ENCODE data around the gene MRFAP1. TPM values are rescaled to one million over a fixed set of nuclear protein-coding genes. Genes with fewer than 3 reads are reported as not detected.

The MRFAP1 gene
- total and polyA plus RNA-seq, 2 of the 4 experiments (the other 2 are of a cell fraction) = 65.4 to 268 TPM

DNA sequence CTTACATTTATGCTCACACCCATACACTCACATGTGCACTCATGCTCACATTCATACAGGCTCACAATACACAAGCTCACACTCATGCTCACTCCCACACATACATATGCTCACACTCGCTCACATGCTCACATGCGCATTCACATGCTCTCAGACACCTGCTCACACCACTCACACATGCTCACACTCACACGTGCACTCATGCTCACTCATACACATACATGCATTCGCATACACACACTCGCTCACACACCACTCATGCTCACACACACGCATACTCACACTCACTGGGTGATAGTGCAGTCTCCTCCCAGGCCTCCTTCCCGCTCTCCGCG, 24.8 kb downstream of the MRFAP1 start:
- Histone ChIP-seq H3K9ac (ENCODE audit: low read depth, low read length) (no peak overlapping the region), H3K4me3 (ENCODE audit: insufficient read depth, low read depth, low read length) (no peak overlapping the region), H2BK15ac (ENCODE audit: low read depth, low read length) (no peak overlapping the region), H2AFZ (replicated peaks; ENCODE audit: low read length, poor library complexity) (peak overlapping the region; percentile 46), H3K36me3 (ENCODE audit: control insufficient read depth, insufficient read depth, low read length) (no peaks in the 10 kb centered on the region), H4K91ac (ENCODE audit: insufficient read depth, low read depth, low read length) (no peak overlapping the region), H3K14ac (replicated peaks; ENCODE audit: low read depth, low read length) (no peak overlapping the region), H3K4ac (ENCODE audit: low read depth, low read length) (no peak overlapping the region), H3K23ac (ENCODE audit: low read depth, low read length) (no peak overlapping the region), H2BK20ac (ENCODE audit: low read depth, low read length) (no peak overlapping the region), H3K18ac (ENCODE audit: low read depth, low read length) (no peak overlapping the region), H3K56ac (ENCODE audit: extremely low read depth, insufficient read depth, low read length) (no peak overlapping the region), H3K9me3 (ENCODE audit: control insufficient read depth, insufficient read depth, low read length) (no peaks in the 10 kb centered on the region), H4K5ac (ENCODE audit: low read depth, low read length) (no peak overlapping the region), H4K20me1 (ENCODE audit: insufficient read depth, low read length) (0 out of 2 replicates have a peak, but pooled peaks cover 2% of the 10 kb centered on the region), H3K4me1 (ENCODE audit: control insufficient read depth, insufficient read depth, low read length) (peaks cover 6% of the 10 kb centered on the region; the same call in 1 of the 2 replicates), H2AK9ac (replicated peaks; ENCODE audit: low read depth, low read length, poor library complexity) (no peak overlapping the region), H2BK120ac (ENCODE audit: low read depth, low read length) (no peak overlapping the region), H3K27me3 (ENCODE audit: control insufficient read depth, insufficient read depth, low read length) (peaks cover 22% of the 10 kb centered on the region), H2BK5ac (ENCODE audit: low read depth, low read length, poor library complexity, severe bottlenecking) (no peak overlapping the region), H3K79me1 (ENCODE audit: low read depth in 1 of 2, low read length in 2 of 2) (no peaks in the 10 kb centered on the region), H3K27ac (ENCODE audit: insufficient read depth, low read length) (no peak overlapping the region), H3K9me1 (ENCODE audit: insufficient read depth, low read length) (peaks cover 11% of the 10 kb centered on the region), H2AK5ac (ENCODE audit: low read depth, low read length) (peak overlapping the region; percentile 24; the same call in 1 of the 2 replicates), H4K8ac (ENCODE audit: low read depth in 2 of 2, low read length in 2 of 2) (no peak overlapping the region), H3K4me2 (ENCODE audit: low read depth, low read length) (no peak overlapping the region)
- no TSS peak for BruUV-seq (replicated peaks)
- WGBS, 2 experiments (ENCODE audit: extremely low coverage in 2 of 2, insufficient read length in 1 of 2) = 83% methylated on average over 3 of the region's 9 CpGs; no CpG with 5 or more reads in 1 of the 2 experiments
- CTCF ChIA-PET = no interaction called here
- in situ Hi-C loops (cut with MboI; ENCODE audit: low sequenced_read_pairs) (no loop called here), intact Hi-C loops (cut with micrococcal nuclease) (no loop called here), dilution Hi-C loops (cut with HindIII; ENCODE audit: low sequenced_read_pairs, unreplicated experiment) (no loop called here)
- TF ChIP-seq RAD21 (IDR thresholded peaks at IDR 0.05; ENCODE audit: low read length) = no peak
- no peak for TF ChIP-seq RCOR1 (IDR thresholded peaks at IDR 0.05; ENCODE audit: insufficient replicate concordance, low read length)
- TF ChIP-seq MAFK (IDR thresholded peaks at IDR 0.05; ENCODE audit: low read depth, low read length) = no peak
- no peak for TF ChIP-seq CHD1 (IDR thresholded peaks at IDR 0.05; ENCODE audit: low read depth, low read length)
- no peak for TF ChIP-seq FOS (IDR thresholded peaks at IDR 0.05; ENCODE audit: low read depth, low read length)
- no peak for TF ChIP-seq RFX5 (IDR thresholded peaks at IDR 0.05; ENCODE audit: low read depth, low read length)
- TF ChIP-seq MAZ (IDR thresholded peaks at IDR 0.05; ENCODE audit: borderline replicate concordance, low read depth, low read length) = no peak
- TF ChIP-seq POLR2A (IDR thresholded peaks at IDR 0.05; ENCODE audit: low read depth, low read length) = no peak
- no peak for TF ChIP-seq BHLHE40 (IDR thresholded peaks at IDR 0.05; ENCODE audit: low read depth, low read length)
- TF ChIP-seq CEBPB (IDR thresholded peaks at IDR 0.05; ENCODE audit: low read depth, low read length) = no peak
- TF ChIP-seq NFE2L2 (IDR thresholded peaks at IDR 0.05; ENCODE audit: low read depth, low read length) = no peak
- no peak for DNase-seq
- no peak for ATAC-seq (ENCODE audit: low read depth)
- POLR2A ChIA-PET (ENCODE audit: unreplicated experiment) = no interaction called here
